HG02642 (cell line): ENCODE data around the gene ST6GALNAC4.
A peak's percentile ranks its signal among the peaks of the same experiment; 100 is the strongest.

Experiments
- ATAC-seq: cut with Tn5 transposase; IDR thresholded peaks from one replicate; pipeline ENCODE4 v1.9.1; 2021; ENCODE audit warnings: mild to moderate bottlenecking; ENCODE audit not compliant: unreplicated experiment, poor library complexity

The ST6GALNAC4 gene

GRCh38 chr9:127916720-127917581, at the start of gene ST6GALNAC4:
Gene ST6GALNAC4, minus strand, starts transcription at chr9:127917041. Its CDS starts 622 bp downstream, at chr9:127916419.
- ATAC-seq = peak; percentile 81

- ATAC-seq = no peak
Measured at GRCh38 chr9:127965953-127966352, 49.1 kb upstream of the ST6GALNAC4 start.

GRCh38 chr9:127963359-127964064, 46.7 kb upstream of the ST6GALNAC4 start:
- no peak for ATAC-seq

GRCh38 chr9:127963041-127963358, 46.2 kb upstream of the ST6GALNAC4 start:
- ATAC-seq = no peak

- no peak for ATAC-seq
Measured at GRCh38 chr9:127962278-127962677, 45.4 kb upstream of the ST6GALNAC4 start.

GRCh38 chr9:127961613-127962155, 44.8 kb upstream of the ST6GALNAC4 start:
- ATAC-seq = no peak

GRCh38 chr9:127961155-127961490, 44.3 kb upstream of the ST6GALNAC4 start:
- ATAC-seq = no peak

- ATAC-seq = no peak
Measured at GRCh38 chr9:127960410-127961154, 43.7 kb upstream of the ST6GALNAC4 start.

- ATAC-seq = no peak
Measured at GRCh38 chr9:127959841-127960409, 43.1 kb upstream of the ST6GALNAC4 start.

GRCh38 chr9:127959398-127959797, 42.6 kb upstream of the ST6GALNAC4 start:
- no peak for ATAC-seq

GRCh38 chr9:127958728-127959127, 41.9 kb upstream of the ST6GALNAC4 start:
- ATAC-seq = no peak

- ATAC-seq = peak; percentile 63
Measured at GRCh38 chr9:127955294-127956015, 38.6 kb upstream of the ST6GALNAC4 start.

- ATAC-seq = no peak
Measured at GRCh38 chr9:127954831-127955293, 38.0 kb upstream of the ST6GALNAC4 start.

GRCh38 chr9:127953768-127954505, 37.1 kb upstream of the ST6GALNAC4 start:
- no peak for ATAC-seq

GRCh38 chr9:127953154-127953553, 36.3 kb upstream of the ST6GALNAC4 start:
- ATAC-seq = no peak

- no peak for ATAC-seq
Measured at GRCh38 chr9:127950513-127951289, 33.9 kb upstream of the ST6GALNAC4 start.

- ATAC-seq = no peak
Measured at GRCh38 chr9:127949827-127950512, 33.1 kb upstream of the ST6GALNAC4 start.
